IPS-NIHi11 (cell line): ENCODE measurements around the gene NFATC4.
A peak's percentile ranks its signal among the peaks of the same experiment; 100 is the strongest.

Experiments used
- DNase-seq: peaks from one replicate; pipeline ENCODE4 v3.0.0; 2012; ENCODE audit warnings: mixed read lengths, low spot score

NFATC4 gene

DNA sequence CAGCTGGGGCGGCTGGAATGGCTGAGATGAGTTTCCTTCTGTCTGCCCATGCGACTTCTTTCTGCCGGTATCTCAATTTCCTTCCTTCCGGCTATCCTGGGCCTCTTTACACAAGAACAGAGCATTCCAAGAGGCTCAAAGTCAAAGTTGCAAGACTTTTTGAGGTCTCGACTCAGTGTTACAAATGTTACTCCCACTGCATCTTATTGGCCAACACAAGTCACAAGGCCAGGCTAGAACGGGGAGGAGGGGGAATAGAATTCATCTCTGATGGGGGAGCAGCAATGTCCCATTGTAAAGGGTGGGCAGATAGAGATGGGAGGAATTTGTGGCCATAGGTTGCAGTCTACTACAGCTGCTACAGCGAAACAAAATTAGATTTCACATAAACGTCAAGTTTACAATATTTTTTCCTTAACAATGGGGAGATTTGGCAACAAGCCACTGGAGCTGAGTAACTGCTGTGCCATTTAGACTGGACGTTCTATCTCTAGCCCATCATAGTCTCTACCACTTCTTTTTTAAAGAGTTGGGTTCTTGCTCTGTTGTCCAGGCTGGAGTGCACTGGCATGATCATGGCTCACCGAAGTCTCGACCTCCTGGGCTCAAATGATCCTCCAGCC lies 21.4 kb downstream of the NFATC4 start:
- DNase-seq, result no peak

DNA sequence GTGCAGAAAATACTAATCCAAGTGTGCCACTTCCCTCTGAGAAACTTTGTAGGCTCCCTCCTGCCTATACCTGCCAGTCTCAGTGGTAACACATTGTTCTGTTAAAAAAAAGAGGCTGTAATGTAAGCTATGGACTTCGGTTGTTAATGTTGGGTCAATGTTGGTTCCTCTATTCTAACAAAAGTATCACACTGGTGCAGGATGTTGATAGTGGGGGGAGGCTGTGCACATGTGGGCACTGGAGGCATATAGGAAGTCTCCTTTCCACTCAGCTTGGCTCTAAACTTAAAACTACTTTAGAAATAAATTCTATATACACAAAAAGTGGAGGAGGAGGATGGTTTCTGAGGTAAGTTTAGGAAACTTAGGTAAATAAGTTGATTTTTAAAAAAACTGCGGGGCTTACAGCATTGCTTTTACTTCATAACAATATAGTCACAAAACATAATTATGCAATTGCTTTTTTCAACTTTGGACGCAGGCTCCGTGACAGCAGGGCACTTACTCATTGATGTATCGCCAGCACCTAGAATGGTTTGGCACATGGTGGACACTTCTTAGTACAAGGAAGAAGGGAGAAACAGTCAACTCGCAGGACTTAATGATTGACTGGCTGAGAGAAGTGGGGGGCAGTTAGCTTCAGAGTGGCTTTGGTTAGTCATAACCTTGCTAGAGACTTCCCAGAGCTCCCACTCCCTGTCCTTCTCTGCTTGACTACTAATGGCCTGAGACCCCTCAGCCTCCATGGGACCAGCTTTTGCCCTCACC lies 22.9 kb downstream of the NFATC4 start:
- DNase-seq, result no peak

DNA sequence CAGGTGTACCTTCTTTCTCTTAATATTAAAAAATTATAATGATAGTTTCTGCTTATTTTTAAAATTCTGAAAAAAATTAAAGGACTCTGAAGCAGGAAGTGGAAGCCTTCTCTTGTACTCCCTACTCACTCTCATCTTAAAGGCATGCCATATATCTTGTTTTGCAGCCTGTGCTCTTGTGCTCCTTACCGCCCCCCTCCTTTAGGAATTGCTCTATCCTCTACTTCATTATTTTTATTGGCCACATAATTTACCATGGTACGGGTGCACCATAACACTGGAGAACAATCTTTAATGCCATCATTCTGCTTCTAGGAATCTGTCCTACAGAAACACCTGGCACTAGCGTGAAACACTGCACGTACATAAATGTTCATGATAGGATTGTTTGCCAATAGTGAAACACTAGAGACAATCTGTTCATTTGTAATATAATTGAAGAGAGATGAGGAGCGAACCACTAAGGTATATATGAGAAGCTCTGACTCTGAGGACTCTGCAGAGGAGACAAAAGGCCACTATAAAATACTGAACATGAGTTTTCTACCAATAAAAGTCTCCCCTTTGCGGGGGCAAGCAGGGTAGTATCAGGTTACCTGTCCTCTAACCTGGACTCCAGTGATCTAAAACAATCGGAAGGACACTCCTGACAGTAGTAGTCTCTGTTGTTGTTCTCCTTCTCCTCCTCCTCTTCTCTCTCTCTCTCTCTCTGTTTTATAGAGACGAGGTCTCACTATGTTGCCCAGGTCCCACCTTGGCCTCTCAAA lies 24.5 kb downstream of the NFATC4 start:
- no peak for DNase-seq

DNA sequence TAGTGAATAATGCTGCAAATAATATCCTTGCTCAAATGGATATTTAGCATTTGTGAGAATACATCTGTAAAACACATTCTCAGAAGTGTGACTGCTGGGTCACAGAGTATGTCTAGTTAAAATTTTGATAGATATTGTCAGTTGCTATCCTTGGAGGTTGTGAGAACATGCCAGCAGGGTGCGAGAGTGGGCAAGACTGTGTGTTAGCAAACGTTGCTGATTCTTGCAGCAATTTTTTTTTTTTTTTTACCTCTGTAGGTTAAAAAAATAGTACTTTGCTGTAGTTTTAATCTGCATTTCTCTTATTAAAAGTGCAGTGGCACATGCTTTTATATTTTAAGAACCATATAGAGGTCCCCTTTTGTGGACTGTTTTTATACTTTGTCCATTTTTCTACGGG lies 26.3 kb downstream of the NFATC4 start:
- DNase-seq, result no peak

DNA sequence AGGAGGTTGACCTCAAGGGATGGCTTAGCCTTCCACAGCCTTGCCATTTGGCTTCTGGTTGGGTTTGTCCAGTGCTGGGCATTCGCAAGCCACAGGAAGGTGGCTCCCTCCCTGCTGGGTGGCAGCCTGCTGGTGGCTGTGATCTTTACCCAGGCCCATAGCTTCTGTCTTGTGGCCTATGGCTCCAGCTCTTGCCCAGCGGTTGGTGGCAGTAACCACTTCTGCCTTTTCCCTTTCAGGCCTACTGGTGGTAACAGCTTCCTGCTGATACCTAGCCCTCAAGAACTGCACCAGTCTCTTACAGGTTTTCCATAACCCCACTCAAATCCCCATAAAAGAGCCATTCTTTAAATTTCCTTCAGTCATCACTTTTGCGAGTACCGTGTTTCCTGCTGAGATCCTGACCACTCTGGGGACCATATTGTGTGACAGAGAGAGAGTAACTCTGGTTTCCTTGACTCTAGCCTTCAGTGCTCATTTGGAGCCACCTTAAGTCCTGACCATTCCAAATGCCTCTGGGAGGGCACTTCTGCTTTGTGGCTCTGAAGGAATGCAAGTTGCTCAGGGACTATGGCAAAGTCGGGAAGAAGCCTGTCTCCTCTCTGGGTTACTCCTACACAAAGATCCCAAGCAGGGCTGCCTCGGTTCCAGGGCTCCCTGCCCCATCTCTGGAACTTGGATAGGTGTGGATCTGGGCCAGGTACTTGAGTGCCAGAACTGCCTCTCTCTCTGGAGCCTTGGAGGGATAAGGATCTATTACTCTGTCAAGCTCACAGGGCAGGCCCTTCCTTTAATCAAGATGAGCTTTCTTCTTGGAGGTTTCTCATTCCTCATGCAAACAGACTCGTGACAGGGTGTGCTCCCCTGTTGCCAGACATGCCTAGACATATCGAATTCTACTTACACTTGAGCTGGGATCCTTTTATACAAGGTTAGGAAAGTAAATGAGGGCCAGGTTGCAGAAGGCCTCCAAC lies 27.9 kb downstream of the NFATC4 start:
- no peak for DNase-seq

DNA sequence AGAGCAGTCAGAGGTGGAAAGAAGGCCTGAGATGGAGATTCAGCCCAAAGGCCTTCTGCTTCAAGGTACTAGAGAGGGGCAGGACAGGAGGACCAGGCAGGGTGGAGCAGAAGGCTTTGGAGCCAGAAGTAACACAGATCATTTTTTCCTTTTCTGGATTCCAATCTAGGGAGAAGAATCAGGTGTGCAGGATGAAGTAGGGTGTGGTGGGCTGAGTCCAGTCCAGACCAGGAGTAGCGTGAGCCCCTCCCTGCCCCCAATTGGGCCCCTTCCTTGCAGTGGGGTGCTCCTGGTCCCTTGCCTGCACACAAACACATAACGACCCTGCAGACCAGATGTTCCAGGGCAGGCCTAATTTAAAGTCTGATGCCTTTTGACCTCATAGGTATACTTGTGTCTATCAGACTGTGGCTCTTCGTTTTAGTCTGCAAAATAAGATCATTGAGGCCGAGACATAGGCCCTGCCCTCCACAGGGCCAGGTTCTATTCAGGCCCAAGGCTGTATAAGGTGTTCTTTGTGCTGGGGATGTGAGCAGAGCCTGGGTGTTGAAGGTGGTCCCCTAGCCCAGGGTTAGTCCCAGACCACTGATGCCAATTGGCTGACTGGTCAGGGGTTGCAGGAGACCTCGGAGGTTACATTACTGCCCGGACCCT lies 29.8 kb downstream of the NFATC4 start:
- no peak for DNase-seq

DNA sequence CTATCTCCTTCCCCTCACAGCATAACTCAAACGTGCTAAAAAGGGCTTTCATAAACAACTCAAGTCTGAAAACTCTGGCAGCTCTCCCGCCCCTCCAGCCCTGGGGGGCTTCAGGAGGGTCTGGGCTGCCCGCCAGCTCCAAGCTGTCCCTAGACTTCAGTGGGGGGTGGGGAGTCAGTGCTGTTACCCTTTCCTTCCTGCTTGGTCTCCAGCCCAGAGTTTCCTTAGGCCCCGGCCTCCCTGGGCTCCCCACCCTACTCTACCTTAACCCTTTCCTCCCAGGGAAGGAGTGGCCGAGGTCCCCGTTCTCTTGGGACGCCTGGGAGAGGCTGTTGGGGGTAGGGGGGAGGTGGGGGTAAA lies 30.3 kb downstream of the NFATC4 start:
- DNase-seq, result peak; percentile 75

DNA sequence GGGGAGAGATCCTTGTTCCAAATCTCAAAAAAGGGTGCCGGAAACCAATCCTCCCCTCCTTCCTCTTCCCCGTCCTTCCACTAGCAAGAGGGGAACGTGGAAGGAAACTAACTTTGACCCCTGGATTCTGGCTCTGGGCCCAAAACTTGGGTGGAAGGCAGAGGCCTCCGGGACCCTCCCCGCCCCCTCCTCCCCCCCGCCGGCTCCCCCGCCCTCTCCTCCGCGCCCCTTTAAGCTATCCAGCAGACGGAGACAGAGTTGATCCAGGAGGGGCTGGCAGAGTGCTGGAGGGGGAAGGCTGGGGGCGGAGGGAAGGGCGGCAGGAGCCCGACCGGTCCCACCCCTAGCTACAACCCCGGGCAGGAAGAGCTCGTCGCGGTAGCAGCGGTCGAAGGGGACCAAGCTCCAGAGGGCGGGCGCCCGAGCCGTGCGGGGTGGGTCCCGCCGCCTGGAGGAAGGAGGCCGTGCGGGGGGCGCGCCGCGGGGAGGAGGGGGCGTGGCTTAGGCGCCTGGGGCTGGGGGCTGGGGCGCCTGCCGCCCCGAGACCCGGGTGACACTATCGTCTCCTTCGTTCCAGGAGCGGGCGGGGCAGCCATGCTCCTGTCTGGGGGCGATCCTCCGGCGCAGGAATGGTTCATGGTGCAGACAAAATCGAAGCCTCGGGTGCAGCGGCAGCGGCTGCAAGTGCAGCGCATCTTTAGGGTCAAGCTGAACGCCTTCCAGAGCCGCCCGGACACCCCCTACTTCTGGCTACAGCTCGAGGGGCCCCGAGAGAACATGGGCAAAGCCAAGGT lies 30.9 kb downstream of the NFATC4 start, which contains the start of gene NYNRIN:
TSS of gene NYNRIN (plus strand) at position 351 of the 794 bp plus-strand sequence. CDS start at position 595, 244 bp downstream.
- peak; percentile 87 for DNase-seq

DNA sequence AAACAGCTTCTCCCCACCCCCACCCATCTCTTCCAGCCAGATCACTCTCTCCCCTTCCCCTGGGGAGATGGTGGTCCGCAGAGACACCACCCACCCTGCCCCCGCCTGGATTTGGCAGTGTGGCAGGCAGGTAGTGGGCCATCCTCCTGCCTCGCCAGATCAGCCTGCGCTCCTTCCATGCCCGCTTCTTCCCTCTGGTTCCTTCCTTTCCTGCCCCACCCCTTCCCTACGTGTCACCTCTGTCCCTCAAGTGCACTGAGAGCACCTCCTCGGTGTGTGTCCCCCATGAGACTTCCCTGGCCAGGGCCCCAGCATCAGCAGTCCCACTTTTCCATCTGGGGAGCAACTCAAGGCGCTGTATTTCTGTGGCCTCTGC lies 31.5 kb downstream of the NFATC4 start:
- DNase-seq, result no peak

DNA sequence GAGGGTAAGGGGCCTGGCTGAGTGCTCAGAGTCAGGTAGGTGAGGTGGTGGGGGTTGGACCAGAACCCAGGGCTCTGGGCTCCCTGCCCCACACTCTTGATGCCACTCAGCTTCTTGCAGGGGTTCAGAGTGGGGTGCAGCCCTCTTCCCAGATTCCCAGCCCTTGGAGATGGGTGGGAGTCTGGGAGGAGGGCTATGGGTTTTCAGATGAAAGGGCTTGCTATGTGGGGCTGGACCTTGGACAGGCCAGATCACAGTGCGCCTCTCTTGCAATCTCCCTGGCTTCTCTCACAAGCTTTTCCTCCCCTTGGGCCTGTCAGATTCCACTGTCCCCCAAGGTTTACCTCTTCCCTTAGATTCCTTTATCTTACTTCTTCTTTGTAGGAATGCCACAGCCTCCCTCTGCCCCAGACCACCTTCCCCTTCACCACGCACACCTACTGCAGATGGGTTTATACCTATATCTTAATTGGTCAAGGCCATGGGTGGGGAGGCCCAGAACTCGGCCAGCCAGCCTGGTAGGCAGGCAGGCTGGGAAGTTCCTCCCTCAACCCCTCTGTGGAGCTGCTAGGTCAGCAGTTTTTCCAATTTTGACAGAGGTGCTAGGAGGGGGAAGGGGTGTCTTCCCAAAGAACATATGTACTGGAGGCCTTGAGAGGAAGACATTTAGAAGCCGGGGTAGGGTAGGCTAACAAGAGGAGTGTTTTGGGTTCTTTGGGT lies 32.2 kb downstream of the NFATC4 start:
- DNase-seq, result no peak

DNA sequence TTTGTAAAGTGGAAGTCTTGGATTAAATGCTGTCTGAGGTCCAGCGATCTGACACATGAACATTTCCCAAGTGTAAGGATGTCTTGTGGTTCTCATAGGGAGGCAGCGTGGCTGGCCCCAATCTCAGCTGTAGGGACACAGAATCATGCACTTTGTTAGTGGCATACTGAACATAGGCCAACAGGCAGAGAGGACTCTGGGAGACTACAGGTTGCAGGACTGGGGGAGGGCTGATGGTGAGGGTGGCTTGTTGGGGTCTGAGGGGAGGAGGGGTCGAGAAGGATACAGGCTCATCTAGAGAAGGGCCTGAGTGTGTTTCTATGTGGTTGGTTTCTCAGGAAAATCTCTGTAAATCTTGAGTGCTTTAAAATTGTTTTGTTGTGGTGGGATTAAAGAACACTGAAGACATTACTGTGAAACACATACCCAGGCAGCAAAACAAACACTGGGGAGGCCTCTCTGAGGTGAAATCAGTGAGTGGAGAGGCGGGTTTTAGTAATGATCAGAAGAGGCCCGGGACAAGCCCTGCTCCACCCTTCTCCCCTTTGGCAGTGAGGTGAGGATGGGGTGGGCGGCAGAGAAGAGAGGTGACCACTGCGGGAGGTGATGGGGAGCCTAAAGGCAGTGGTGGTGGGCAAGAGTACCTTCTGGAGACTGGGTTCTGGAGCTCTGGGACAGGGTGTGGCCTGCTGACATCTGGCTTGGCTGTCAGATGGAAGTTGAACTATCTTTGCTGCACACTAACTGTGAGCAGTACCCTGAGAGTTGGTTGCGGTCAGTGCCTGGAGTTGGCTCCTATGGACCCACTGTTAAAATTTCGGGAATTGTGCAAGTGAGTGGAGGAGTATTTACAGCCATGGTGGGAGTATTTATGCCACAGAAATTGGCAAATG lies 34.1 kb downstream of the NFATC4 start:
- DNase-seq, result no peak

DNA sequence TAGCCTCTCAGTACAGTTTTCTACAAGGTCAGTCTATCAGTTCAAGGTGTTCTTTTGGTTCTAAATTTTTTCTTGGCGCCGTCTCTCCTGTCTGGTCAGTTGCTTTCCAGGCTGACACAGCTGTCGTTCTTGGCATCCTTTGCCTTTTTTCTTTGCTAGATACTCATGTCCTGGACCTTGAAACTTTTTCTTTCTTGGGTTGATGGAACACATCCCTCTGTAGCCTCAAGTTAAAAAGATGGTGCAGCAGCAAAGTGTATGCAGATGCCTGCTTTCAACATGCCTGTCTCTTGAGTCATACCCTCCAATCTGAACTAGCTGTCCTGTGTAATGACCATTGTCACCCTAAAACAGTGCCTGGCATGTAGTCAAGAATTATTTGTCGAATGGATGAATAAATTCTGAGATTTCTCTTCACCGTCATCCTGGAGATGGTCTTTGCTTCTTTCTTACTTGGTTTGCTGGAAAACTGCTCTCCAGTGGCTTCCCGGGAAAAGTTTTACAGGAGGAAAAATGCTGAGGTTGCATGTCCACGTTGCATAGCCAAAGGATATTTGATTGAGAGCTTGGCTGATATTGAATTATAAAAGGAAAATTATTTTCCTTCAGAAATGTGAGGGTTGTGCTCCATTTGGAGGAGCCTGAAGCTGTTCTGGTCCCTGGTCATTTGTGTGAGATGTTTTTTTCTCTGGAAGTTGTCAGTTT lies 35.5 kb downstream of the NFATC4 start:
- no peak for DNase-seq

DNA sequence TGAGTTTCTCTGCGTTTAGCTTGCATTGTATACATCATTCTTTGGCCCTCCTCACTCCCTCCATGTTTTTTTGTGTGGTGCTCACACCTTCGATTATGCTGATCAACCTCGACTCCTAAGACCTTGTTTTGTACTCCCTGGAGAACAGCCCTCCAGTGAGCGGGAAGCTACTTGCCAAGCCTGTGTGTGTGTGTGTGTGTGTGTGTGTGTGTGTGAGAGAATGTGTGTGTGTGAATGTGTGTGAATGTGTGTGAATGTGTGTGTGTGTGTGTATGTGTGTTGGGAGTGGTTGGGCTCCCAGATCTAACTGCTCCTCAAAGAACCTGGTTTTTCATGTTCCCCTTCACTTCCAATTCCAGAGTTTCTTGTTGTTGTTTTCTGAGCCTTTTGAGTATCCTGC lies 36.8 kb downstream of the NFATC4 start:
- no peak for DNase-seq

DNA sequence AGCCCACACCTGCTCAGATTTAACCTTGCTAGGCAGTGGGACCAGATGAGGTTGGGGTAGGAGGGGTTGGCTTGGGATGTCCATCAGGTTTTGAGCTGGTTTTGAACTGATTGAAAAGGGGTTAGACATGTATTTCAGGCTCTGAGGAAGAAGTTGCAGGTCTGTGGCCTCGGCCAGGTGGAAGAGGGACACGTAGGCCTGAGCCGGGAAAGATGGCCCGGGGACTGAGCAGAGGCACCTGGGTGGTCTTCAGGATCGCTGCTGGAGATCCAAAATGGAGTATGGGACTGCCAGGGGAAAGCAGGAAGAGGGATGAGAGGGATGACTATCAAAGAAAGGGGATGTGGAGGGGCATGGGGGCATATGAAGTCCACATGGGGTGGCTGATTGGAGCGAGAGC lies 38.4 kb downstream of the NFATC4 start:
- no peak for DNase-seq

DNA sequence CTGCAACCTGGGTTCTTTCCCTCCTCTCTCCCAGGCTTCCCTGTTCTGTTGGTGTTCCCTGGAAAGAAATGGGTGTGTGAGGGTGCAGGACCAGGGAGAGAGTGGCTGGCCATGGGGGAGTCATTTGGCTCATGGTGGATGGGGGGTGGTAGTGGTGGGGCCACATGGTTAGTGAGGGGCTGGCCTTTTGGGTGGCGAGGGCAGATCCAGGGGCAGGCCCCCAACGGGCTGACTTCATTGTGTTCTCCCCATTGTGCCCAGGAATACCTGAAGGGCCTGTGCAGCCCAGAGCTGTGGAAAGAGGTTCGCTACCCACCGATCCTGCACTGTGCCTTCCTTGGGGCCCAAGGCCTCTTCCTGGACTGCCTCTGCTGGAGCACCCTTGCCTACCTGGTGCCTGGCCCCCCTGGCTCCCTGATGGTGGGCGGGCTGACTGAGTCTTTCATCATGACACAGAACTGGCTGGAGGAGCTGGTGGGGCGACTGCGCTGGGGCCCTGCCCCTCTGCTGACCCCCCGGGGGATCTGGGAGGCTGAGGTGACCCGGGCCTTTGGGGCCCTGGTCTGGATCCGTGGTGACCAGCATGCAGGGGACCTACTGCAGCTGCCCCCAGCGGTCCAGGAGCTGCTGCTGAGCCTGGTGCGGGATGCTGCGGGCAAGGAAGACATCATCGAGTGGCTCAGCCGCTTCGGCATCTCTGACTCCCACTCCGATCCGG lies 39.8 kb downstream of the NFATC4 start:
- no peak for DNase-seq

DNA sequence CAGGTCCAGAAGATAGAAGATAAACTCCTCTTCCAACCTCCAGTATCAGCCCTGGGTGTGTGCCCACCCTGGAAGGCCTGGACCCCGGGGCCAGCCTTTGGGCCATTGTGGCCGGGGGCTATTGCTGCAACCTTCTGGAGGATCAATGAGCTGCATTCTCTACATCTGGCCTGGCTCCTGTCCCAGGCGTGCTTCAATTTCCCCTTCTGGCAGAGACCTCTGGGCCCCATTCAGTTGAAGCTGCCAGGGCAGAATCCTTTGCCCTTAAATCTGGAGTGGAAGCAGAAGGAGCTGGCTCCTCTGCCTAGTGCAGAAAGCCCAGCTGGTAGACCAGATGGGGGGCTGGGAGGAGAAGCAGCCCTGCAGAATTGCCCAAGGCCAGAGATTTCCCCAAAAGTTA lies 40.8 kb downstream of the NFATC4 start:
- no peak for DNase-seq

DNA sequence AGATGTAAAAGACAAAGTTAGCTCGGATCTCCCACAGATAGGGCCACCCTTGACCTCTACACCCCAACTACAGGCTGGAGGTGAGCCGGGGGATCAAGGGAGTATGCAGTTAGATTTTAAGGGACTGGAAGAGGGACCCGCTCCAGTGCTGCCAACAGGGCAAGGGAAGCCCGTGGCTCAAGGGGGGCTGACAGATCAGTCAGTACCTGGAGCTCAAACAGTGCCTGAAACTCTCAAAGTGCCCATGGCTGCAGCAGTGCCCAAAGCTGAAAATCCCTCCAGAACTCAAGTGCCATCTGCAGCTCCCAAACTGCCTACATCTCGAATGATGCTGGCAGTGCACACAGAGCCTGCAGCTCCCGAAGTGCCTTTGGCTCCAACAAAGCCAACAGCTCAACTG lies 41.2 kb downstream of the NFATC4 start:
- no peak for DNase-seq

DNA sequence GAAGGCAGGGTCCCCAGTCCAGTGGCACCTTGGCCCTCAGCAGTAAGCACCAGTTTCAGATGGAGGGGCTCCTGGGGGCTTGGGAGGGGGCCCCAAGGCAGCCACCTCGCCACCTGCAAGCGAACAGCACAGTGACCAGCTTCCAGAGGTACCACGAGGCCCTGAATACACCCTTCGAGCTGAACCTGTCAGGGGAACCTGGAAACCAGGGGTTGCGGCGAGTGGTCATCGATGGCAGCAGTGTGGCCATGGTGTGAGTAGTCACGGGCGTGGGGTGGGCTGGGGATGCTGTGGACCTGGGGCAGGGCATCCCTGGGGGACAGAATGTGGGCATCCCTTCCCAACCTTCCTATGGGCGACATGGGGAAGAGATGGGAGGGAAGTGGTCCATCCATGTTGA lies 42.0 kb downstream of the NFATC4 start:
- DNase-seq, result no peak
